ENCODE results near the gene CEACAM18. TPM values are rescaled to one million over a fixed set of nuclear protein-coding genes. Genes with fewer than 3 reads are reported as not detected.

The CEACAM18 gene
- total and polyA plus RNA-seq, 2 of the 4 experiments (the other 2 are of a cell fraction), result not detected

Small RNA genes lying within 50 kb of the gene (microRNA-seq; reads per million reads assigned to microRNA genes)
- gene AC020914.3 (ENCODE audit: insufficient read depth, insufficient read length) (not detected), gene AC020914.5 (ENCODE audit: insufficient read depth, insufficient read length) (not detected)

Small RNA genes lying within 50 kb of the gene (small RNA-seq; reads per million reads assigned to genes)
- gene AC020914.3, result 0 reads per million in 5 experiments
- gene AC020914.5, result 0 reads per million in 5 experiments

Other genes with a start within 250 kb of the CEACAM18 start
- gene SIGLECL1, start 227.5 kb upstream of the CEACAM18 start, total RNA-seq (2012; rRNA removed), result not detected in 2 replicates
- gene SIGLECL1, start 227.5 kb upstream of the CEACAM18 start, polyA plus RNA-seq (2012; rRNA removed), result not detected in 2 replicates
- gene IGLON5, start 166.9 kb upstream of the CEACAM18 start, total RNA-seq (2012; rRNA removed), result not detected in 2 replicates
- gene IGLON5, start 166.9 kb upstream of the CEACAM18 start, polyA plus RNA-seq (2012; rRNA removed), result not detected in 2 replicates
- under 0.01 and 0.18 TPM in 2 replicates for gene VSIG10L, start 136.4 kb upstream of the CEACAM18 start, total RNA-seq (2012; rRNA removed)
- 1.2 and 1.4 TPM in 2 replicates for gene VSIG10L, start 136.4 kb upstream of the CEACAM18 start, polyA plus RNA-seq (2012; rRNA removed)
- 166 and 175 TPM in 2 replicates for gene ETFB, start 112.2 kb upstream of the CEACAM18 start, total RNA-seq (2012; rRNA removed)
- gene ETFB, start 112.2 kb upstream of the CEACAM18 start, polyA plus RNA-seq (2012; rRNA removed), result 141 and 151 TPM in 2 replicates
- not detected in 2 replicates for gene CLDND2, start 109.5 kb upstream of the CEACAM18 start, total RNA-seq (2012; rRNA removed)
- gene CLDND2, start 109.5 kb upstream of the CEACAM18 start, polyA plus RNA-seq (2012; rRNA removed), result not detected in 2 replicates
- not detected in 2 replicates for gene NKG7, start 105.9 kb upstream of the CEACAM18 start, total RNA-seq (2012; rRNA removed)
- not detected in 2 replicates for gene NKG7, start 105.9 kb upstream of the CEACAM18 start, polyA plus RNA-seq (2012; rRNA removed)
- not detected in 2 replicates for gene LIM2, start 90.6 kb upstream of the CEACAM18 start, total RNA-seq (2012; rRNA removed)
- not detected in 2 replicates for gene LIM2, start 90.6 kb upstream of the CEACAM18 start, polyA plus RNA-seq (2012; rRNA removed)
- not detected in 2 replicates for gene C19orf84, start 87.9 kb upstream of the CEACAM18 start, total RNA-seq (2012; rRNA removed)
- not detected in 2 replicates for gene C19orf84, start 87.9 kb upstream of the CEACAM18 start, polyA plus RNA-seq (2012; rRNA removed)
- gene SIGLEC10, start 60.9 kb upstream of the CEACAM18 start, total RNA-seq (2012; rRNA removed), result not detected in 2 replicates
- gene SIGLEC10, start 60.9 kb upstream of the CEACAM18 start, polyA plus RNA-seq (2012; rRNA removed), result not detected in 2 replicates
- not detected in 2 replicates for gene SIGLEC8, start 20.1 kb upstream of the CEACAM18 start, total RNA-seq (2012; rRNA removed)
- not detected in 2 replicates for gene SIGLEC8, start 20.1 kb upstream of the CEACAM18 start, polyA plus RNA-seq (2012; rRNA removed)
- gene SIGLEC12, start 23.3 kb downstream of the CEACAM18 start, total RNA-seq (2012; rRNA removed), result not detected in 2 replicates
- not detected in 2 replicates for gene SIGLEC12, start 23.3 kb downstream of the CEACAM18 start, polyA plus RNA-seq (2012; rRNA removed)
- gene SIGLEC6, start 53.1 kb downstream of the CEACAM18 start, total RNA-seq (2012; rRNA removed), result not detected in 2 replicates
- gene SIGLEC6, start 53.1 kb downstream of the CEACAM18 start, polyA plus RNA-seq (2012; rRNA removed), result not detected in 2 replicates
- 6.4 and 8.4 TPM in 2 replicates for gene ZNF175, start 92.7 kb downstream of the CEACAM18 start, total RNA-seq (2012; rRNA removed)
- 3.3 and 3.6 TPM in 2 replicates for gene ZNF175, start 92.7 kb downstream of the CEACAM18 start, polyA plus RNA-seq (2012; rRNA removed)
- not detected in 2 replicates for gene SIGLEC5, start 151.9 kb downstream of the CEACAM18 start, total RNA-seq (2012; rRNA removed)
- gene SIGLEC5, start 151.9 kb downstream of the CEACAM18 start, polyA plus RNA-seq (2012; rRNA removed), result not detected in 2 replicates
- not detected in 2 replicates for gene SIGLEC14, start 168.3 kb downstream of the CEACAM18 start, total RNA-seq (2012; rRNA removed)
- gene SIGLEC14, start 168.3 kb downstream of the CEACAM18 start, polyA plus RNA-seq (2012; rRNA removed), result not detected in 2 replicates
- 1.3 and 1.7 TPM in 2 replicates for gene SPACA6, start 214.8 kb downstream of the CEACAM18 start, total RNA-seq (2012; rRNA removed)
- 10.5 and 13.6 TPM in 2 replicates for gene SPACA6, start 214.8 kb downstream of the CEACAM18 start, polyA plus RNA-seq (2012; rRNA removed)
- gene HAS1, start 245.5 kb downstream of the CEACAM18 start, total RNA-seq (2012; rRNA removed), result not detected in 2 replicates
- gene HAS1, start 245.5 kb downstream of the CEACAM18 start, polyA plus RNA-seq (2012; rRNA removed), result not detected in 2 replicates

All from IMR-90 (cell line).